GM19193 (cell line): ENCODE results near the gene SEMA6C.
A peak's percentile ranks its signal among the peaks of the same experiment; 100 is the strongest.

Source experiments
- POLR2A ChIP-seq: IDR thresholded peaks from 4 replicates; pipeline ENCODE4 v1.6.1; 2011; ENCODE audit not compliant: insufficient read depth, insufficient read length; ENCODE audit errors: extremely low read depth

The SEMA6C gene

DNA sequence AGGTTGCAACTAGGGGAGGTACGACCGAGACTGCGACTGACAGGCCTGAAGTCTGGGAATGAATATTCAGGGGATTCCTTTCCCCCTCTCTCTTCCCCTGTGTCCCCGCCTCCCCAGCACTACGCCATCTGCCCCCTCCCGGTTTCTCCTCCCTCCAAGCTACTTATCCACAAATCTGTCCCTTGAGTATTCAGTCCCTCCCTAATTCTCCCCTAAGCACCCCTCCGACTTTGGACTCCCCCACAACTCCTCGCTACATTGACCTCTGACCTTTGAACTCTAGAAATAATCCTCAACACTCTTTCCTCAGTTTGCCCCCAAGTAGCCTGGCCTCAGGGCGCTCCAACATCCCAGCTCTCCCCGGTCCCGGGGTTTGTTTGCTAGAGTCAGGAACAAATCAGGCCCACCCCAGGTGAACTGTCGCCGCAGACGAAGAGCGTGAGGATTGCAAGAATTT lies 18.9 kb upstream of the SEMA6C start:
- TF ChIP-seq POLR2A = no peak

DNA sequence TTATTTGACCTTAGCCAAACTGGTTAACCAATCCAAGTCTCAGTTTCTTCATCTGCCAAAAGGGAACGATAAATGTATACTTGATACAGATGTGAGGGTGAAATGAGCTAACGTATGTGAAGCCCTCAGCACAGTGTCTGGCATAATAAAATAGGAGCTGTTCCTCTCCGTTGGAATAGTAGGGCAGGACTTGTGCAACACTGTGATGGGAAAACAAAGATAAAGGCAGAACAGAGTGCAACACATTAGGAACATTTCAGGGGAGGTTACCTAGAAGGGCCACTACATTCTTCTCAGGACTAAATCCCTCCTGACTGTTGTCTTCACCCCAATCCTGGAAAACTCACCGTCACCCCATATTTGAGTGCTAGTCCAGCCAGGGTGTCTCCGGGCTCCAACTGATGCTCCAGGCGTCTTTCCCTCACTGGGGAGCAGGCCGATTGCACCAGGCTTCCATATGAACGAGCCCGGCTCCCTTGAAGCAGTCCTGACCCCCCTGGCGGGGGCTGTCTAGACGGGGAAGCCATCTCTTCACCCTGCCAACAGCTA lies 18.4 kb upstream of the SEMA6C start:
- no peak for TF ChIP-seq POLR2A

DNA sequence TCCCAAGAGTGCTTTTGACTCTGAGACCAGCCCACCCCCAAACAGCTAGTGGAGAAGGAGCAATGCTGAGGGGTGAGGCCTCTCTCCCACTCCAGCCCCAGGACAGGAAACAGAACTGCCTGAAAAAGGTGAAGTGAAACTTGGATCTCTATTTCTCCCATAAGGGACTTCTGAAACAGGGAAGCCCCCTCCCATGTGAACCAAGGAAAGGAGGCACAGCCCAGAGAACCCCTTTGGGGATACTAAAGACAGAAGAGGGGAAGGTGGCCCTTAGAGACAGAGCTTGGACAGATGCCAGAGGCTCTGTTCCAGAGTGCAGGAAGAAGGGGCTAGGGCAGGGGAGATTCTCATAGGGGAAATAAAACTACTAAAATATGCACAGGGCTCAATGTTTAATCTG lies 12.9 kb upstream of the SEMA6C start:
- TF ChIP-seq POLR2A = no peak

DNA sequence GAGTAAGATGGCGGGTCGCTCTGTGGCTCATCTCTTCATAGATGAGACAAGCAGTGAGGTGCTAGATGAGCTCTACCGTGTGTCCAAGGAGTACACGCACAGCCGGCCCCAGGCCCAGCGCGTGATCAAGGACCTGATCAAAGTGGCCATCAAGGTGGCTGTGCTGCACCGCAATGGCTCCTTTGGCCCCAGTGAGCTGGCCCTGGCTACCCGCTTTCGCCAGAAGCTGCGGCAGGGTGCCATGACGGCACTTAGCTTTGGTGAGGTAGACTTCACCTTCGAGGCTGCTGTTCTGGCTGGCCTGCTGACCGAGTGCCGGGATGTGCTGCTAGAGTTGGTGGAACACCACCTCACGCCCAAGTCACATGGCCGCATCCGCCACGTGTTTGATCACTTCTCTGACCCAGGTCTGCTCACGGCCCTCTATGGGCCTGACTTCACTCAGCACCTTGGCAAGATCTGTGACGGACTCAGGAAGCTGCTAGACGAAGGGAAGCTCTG lies 12.4 kb upstream of the SEMA6C start:
- TF ChIP-seq POLR2A = no peak

DNA sequence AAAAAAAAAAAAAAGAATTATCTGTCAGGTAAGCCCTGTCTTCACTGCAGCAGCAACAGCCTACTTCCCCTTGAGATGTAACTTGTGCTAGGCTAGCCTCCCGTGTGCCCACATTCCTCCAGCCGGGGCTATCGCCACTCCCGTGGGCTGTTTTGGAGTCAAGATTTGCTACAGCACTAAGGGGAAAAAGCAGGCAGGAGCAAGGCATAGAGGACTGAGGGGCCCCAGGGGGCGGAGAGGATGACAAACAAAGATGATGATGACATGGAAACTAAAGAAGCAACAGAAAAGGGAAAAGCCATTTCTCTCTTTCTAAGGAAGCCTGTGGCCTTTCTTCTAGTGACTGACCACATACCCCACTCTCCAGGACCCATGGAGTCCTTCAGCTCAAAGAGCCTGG lies 11.9 kb upstream of the SEMA6C start:
- TF ChIP-seq POLR2A = no peak

DNA sequence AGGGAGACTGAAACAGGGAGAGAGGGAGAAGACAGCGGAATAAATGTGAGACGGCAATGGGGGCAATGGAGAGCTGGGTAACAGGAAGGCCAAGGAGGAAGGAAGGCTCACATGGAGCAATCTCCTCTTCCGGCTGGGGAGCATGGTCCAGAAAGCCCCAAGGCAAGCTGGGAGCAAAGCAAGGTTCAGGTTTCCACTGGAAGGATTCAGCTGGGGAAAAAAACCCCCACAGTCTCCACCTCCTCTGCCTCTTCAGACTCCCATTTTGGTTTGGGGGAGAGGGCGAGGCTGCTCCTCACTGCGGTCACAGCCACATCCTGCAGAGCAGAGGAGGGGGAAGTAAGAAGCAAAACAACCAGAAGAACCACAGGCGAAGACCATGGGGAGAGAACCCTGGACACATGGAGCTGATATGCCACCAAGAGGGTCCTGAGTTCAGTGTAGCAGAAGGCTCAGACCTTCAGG lies 10.7 kb upstream of the SEMA6C start:
- no peak for TF ChIP-seq POLR2A

DNA sequence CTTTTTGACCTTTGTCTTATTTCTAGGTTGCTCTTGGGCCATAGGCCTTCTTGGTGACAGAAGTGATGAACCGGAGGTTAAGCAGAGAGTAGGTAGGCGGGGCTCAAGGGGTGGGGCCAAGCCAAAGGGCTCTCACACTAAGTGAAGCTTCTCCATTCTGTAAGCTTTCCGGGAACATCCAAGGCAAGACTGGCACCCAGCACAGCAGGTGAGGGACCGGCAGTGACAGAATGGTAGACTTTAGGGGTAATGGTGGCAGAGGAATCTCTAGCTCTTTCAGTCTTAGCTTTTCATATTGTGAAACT lies 10.0 kb upstream of the SEMA6C start, which contains the start of gene TNFAIP8L2:
TSS of gene TNFAIP8L2 (plus strand) at position 135 of the 305 bp plus-strand sequence. CDS start 2,049 bp downstream, outside the sequence.
- peak; percentile 54 for TF ChIP-seq POLR2A

DNA sequence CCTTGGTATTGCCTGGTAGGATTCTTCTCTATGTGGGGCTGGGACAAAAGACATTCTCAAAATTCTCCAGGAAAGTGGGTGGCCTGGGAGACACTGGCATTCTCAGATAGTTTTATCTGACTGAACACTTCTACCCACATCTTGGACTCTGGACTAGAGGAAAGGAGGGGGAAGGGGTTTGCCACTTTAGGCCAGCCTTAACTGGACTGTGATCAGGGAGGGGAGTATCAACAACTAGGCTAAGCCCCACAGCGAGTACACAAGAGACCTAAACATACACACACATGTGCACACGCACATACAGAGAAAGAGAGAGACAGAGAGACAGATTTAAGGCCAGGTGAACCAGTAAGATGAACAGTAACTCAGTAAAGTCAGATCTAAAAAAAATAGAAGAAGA lies 1.2 kb upstream of the SEMA6C start:
- no peak for TF ChIP-seq POLR2A

DNA sequence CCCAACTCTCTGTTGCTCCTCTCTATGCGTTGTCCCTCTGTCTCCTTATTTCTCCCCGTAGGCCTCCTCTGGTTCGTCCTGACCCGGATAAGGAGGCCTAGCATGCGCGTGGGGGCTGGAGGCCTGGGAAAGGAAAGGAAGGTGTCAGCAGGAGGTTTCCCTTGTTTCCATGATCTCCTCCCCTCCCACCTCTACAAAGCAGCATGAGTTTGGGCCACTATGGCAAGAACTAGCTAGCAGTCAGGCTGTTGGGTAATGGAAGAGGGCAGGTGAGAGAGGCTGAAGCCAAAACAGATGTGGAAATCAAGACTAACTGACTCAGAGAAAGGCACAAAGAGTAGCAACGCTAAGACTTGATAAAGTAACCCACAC lies 687 bp upstream of the SEMA6C start:
- TF ChIP-seq POLR2A = no peak

DNA sequence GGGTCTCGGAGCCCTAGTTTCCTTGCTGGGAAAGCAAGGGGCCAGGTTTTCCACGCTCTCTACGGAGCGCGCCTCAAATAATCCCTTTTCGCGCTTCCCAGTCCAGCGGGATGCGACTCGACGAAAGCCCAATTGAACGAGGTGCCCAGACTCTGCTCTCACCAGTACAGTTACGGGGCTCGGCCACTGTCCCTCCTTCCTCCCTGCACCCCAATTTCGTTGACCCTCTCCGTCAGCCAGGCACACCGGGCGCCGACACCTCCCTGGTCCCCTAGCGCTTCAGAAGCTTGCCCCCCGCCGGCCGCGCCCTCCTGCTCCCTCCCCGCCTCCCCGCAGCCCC lies 389 bp downstream of the SEMA6C start:
- TF ChIP-seq POLR2A = no peak

DNA sequence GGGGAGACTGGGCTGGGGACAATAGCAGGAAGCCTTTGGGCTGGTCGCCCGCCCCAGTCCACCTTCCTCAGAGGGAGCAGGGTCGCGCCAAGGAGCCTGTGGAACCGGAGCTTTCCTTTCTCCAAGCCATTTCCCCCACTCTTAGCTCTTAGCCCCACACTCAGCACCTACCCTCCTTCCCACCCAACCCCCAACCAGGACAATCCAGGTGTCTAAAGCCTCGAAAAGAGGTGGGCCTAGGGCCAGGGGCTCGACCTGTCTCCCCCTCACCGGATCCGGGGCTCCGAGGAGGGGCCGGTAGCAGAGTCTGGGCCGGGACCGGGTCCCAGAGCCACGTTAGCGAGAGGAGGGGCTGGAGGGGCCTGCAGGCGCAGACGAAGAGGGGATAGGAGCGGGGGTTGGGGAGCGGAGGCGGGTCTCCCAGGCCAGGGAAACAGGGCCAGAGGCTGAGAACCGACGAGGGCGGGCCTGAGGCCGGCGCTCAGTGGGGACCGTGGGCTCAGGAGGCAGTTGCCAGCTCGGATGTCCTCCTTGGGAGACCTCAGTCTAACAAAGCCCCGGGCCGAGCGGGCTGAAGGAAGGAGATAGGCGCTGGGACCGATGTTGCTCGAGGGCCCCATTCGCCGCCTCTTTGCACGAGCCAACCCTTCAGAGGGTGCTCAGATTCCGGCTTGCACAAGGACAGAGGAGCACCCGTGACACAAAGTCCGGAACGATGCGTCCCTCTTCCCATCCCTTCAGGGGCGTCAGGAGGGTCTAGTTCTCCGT lies 943 bp downstream of the SEMA6C start:
- no peak for TF ChIP-seq POLR2A

DNA sequence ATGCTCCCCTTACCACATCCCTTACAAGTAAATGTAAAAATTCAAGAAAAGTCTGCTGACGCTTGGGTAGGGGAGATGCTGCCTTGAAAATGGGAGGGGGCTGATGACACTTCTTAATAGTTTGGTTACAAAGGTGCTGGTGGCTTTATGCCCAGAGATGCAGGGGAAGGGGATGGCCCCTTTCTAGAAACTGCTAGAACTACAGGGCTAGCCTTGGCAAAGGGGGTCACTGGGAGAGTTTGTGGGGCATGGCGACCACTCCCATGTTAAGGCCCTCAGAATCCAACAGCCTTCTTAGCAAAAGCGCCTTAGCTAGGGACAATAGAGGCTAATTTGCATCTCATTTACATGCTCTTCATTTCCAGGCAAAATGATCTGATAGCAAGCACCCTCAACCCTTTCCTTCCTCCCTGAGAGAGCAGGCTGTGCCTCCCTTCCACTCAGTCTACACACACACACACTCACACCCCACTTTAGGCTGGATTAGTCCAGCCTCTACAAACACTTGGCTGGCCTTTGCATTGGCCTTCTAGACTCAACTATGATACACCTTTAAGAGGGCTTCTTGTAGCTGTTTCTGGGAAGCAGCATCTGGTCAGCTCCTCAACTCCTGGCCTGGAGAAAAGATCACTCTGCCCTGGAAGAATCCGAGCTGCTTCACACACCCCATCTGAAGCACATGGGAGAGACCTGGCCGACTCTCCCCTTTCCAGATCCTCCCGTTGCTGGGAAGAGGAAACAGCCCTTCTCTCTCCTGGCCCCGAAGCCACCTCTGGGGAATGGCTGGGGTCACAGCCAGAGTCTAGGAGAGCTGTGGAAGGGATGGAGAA lies 1.7 kb downstream of the SEMA6C start:
- TF ChIP-seq POLR2A = no peak

DNA sequence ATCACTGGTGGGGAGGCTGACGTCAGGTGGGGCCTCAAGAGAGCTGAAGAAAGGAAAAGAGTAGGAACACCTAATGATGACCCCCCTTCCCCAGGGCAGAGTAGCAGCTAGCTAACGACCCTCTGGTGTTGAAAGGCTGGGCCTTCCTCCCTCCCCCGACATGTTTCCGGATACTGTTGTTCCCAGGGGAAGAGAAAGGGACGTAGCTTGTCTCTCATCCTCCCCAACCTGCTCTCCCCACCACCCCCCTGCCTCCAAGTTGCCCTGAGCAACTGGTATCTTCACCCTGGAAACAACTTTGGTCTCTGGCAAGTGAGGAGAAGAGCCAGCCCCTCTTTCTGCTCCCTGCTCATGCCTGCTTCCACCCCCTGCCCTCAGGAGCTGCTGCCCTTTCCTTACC lies 2.4 kb downstream of the SEMA6C start:
- no peak for TF ChIP-seq POLR2A

DNA sequence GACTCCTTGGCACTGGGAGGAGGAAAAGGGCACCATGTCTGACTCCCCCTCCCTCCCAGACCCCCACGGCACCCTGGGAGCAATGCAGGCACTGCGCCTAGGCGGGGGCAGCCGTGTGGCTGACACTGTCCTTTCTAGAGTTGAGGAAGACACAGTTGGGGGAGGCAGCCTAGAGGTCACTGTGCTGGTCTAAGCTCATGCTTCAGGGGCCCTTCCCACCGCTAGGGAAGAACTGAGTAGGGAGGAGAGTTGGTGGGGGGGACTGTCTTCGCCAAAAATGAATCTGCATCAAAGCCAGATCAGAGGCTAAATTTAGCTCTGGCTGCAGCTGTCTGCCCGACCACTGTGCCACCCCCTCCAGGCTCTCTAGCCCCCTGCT lies 3.4 kb downstream of the SEMA6C start:
- no peak for TF ChIP-seq POLR2A

DNA sequence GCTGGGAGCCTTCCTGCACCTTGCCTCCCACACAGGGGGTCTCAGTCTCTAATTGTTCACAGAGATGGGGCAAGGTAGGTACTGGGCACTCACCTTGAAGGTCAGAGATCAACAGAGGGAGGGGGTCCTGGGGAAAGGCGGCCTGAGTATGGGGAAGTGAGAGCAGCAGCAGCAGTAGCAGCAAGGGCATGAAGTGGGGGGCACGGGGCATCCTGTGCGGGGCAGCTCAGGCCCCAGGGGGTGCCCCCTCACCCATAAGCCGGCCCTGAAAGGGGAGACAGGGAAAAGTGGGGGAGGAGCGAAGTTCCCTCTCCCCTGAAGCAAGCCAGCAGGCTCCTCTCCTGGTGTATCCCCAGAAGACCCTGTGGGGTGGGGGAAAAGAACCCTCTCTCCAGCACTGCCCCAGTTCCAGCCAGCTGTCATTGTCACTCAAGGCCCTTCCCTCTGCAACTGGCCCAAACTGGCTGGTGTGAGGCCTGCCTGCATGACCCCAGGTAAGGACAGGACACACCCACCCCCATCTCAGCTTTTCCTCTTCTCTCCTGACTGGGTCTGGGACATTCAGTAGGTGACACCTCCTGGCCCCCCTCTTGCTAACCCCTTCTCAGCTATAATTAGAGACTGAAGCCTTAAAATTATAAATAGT lies 3.9 kb downstream of the SEMA6C start:
- TF ChIP-seq POLR2A = no peak
